GM12874 (cell line): ENCODE measurements around the gene IL10RA.

Source experiments
- TF ChIP-seq, protein P1 (sequence below): IDR thresholded peaks from 2 replicates; pipeline ENCODE4 v1.5.1; 2011; ENCODE audit warnings: low read depth, mild to moderate bottlenecking, control low read depth, low read length, moderate library complexity; ENCODE audit not compliant: insufficient read depth

Gene IL10RA

DNA sequence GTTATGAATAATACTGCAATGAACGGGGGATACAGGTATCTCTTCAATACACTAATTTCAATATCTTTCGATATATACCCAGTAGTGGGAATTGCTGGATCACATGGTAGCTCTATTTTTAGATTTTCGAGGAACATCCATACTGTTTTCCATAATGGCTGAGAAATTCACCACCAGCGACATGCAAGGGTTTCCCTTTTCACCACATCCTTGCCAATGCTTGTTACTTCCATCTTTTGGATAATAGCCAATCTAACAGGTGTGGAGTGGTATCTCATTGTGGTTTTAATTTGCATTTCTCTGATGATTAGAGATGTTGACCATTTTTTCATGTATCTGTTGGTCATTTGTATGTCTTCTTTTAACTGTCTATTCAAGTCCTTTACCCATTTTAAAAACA is 5.9 kb downstream of the IL10RA start:
- TF ChIP-seq, protein P1, sequence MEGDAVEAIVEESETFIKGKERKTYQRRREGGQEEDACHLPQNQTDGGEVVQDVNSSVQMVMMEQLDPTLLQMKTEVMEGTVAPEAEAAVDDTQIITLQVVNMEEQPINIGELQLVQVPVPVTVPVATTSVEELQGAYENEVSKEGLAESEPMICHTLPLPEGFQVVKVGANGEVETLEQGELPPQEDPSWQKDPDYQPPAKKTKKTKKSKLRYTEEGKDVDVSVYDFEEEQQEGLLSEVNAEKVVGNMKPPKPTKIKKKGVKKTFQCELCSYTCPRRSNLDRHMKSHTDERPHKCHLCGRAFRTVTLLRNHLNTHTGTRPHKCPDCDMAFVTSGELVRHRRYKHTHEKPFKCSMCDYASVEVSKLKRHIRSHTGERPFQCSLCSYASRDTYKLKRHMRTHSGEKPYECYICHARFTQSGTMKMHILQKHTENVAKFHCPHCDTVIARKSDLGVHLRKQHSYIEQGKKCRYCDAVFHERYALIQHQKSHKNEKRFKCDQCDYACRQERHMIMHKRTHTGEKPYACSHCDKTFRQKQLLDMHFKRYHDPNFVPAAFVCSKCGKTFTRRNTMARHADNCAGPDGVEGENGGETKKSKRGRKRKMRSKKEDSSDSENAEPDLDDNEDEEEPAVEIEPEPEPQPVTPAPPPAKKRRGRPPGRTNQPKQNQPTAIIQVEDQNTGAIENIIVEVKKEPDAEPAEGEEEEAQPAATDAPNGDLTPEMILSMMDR: no peak

DNA sequence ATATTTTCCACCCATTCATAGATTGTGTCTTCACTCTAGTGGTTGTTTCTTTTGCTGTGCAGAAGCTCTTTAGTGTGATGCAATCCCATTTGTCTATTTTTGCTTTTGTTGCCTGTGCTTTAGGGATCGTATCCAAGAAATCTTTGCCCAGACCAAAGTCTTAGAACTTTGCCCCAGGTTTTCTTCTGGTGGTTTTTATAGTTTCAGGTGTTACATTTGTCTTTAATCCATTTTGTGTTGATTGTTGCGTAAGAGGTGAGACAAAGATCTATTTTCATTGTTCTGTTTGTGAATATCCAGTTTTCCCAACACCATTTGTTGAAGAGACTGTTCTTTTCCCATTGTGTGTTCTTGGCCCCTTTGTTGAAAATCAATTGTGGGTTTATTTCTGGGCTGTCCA is 6.4 kb downstream of the IL10RA start:
- TF ChIP-seq, protein P1: no peak

DNA sequence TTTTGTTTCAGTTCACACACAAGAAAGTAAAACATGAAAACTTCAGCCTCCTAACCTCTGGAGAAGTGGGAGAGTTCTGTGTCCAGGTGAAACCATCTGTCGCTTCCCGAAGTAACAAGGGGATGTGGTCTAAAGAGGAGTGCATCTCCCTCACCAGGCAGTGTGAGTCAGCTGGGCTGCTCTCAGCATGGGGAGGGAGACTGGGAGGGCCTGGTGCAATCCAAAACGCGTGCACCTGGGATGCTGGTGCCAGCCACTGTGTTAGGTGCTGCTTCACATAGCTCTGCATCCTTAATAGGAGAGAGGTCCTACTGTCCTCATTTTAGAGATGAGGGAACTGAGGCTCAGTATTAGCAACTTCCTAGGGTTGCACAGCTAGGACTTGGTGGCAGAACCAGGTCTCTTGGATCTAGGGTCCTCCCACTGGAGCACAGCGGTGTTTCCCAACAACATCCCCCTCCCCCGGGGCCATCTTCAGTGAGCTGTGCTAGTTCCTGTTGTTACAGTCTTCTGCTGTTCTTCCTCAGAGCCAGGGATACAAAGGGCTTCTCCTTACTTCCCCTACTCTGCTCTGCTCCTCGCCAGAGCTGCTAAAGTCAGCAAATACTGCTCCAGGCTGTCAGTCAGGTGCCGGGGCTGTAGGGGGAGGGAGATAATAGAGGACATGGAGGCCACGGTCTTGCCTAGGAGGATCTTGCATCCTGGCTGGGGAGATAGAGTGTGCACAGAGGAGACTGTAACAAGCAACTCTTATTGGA is 8.0 kb downstream of the IL10RA start:
- TF ChIP-seq, protein P1: no peak

DNA sequence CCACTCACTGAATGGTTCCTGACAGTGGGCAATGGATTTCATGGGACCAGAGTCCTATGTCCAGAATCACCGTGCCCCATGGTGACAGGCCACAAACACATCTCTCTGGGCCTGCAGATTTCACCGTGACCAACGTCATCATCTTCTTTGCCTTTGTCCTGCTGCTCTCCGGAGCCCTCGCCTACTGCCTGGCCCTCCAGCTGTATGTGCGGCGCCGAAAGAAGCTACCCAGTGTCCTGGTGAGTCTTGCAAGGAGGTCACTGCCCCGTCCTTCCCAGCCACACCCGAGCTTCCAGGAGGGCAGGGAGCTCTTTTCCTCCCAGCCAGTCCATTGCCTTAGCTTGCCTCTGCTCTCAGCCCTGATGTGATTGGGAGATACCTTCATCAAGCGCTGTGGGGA is 9.3 kb downstream of the IL10RA start:
- TF ChIP-seq, protein P1: no peak

DNA sequence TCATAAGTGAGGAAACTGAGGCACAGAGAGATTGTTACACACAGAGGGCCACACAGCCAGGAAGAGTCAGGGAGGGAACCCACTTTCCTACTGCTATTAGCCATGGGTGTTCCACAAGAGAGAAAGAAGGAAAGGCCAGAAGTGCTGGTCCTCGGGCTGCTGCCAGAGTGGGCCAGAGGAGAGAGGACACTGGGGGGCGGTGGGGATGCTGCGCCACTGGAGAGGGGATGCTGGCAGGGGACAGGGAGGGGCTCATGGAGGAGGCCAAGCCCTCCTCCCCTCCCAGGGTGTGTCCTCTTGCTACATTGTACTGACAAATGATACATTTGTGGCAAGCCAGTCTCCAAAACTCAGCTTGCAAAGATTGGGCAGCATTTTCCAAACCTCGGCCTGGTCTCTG is 9.9 kb downstream of the IL10RA start:
- TF ChIP-seq, protein P1: no peak

DNA sequence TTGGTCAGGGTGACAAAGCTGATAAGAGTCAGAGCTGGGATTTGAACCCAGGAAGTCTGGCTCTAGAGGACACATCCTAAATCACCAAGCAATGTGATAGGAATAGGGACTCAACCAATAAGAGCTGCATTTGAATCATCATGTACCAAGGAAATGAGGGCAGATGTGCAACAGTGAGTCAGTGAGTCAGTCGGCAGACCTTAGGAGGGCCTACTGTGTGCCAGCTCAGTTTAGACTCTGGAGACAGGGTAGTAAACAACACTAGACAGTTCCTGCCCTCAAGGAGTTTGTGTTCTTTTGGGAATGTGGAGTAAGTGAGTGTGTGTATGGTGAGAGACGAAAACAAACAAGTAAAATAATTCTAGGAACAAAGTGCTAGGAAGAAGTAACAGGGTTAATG is 11.2 kb downstream of the IL10RA start:
- TF ChIP-seq, protein P1: no peak

DNA sequence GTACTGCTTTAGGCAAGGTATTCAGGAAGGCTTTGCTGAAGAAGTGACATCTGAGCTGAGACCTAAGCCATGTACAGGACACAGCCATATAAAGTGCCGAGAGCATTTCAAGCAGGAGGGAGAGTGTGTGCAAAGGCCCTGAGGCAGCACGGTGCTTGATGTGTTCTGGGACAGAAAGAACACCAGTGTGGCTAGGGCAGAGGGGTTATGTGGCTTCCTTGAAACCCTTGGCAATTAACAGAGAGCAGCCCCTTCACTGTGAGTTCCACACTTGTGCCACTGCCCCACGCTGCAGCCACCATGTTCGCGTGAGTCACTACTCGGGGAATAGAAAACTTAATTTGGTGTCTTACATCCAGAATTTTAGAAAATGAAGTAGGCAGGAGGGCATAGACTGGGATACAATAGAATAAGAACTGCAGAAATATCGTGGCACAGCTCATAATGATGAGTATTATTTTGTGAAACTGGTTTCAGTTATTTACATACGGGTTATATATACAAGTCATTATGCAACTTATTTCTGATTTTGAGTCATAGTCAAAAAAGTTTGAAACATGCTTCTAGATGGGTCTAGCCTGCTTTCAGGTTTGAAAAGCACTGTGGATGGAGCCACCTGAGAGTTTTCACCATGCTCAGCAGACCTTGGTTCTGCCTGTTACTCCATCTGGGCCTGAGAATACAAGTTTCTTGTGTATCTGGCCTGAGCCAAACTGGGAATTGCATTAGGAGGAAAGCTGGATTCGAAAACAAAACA is 11.8 kb downstream of the IL10RA start:
- TF ChIP-seq, protein P1: no peak
